H1 (cell line): ENCODE data around the gene PHC2. TPM values are rescaled to one million over a fixed set of nuclear protein-coding genes. Genes with fewer than 3 reads are reported as not detected.

Source experiments
- CTCF ChIA-PET: fragments of 300-600 bp; sonication (Branson Sonifier 250); formaldehyde crosslinking; loops from one replicate; lab custom pipeline; 2021; ENCODE audit not compliant: partially characterized antibody; lab: Charles Lee
- POLR2A ChIA-PET: fragments of 300-600 bp; sonication (Branson Sonifier 250); formaldehyde crosslinking; loops from one replicate; lab custom pipeline; 2021; ENCODE audit warnings: inconsistent platforms; ENCODE audit not compliant: partially characterized antibody; lab: Charles Lee
- DNase-seq, 2 experiments: peaks; one replicate each; pipeline versions ENCODE4 v3.0.0 to v3.0.0-alpha.2; 2010 to 2022; ENCODE audit warnings: low spot score in 2 of 2, low read depth in 1 of 2, mixed read lengths in 1 of 2
- FAIRE-seq: peaks from 2 replicates; lab custom pipeline; 2011; peaks lifted over from hg19 to GRCh38; lab: Jason Lieb, UNC
- H2AFZ ChIP-seq: 2 replicates; pipeline ENCODE4 v1.8.1; 2012; ENCODE audit warnings: low read length, inconsistent platforms
- H2AK5ac ChIP-seq: 2 replicates; pipeline ENCODE4 v1.6.1; 2013; ENCODE audit warnings: low read depth, low read length
- H2BK120ac ChIP-seq: replicated peaks from 2 replicates; pipeline ENCODE3; 2013; ENCODE audit warnings: low read depth, low read length, inconsistent platforms
- H2BK12ac ChIP-seq: 2 replicates; pipeline ENCODE4 v1.6.1; 2013; ENCODE audit warnings: low read depth, low read length
- H2BK15ac ChIP-seq: 2 replicates; pipeline ENCODE4 v1.6.1; 2013; ENCODE audit warnings: low read length
- H2BK20ac ChIP-seq: 2 replicates; pipeline ENCODE4 v1.6.1; 2013; ENCODE audit warnings: low read length
- H2BK5ac ChIP-seq: 2 replicates; pipeline ENCODE4 v1.6.1; 2013; ENCODE audit warnings: low read depth, low read length
- H3K14ac ChIP-seq: 2 replicates; pipeline ENCODE4 v1.6.1; 2013; ENCODE audit warnings: inconsistent platforms; ENCODE audit not compliant: insufficient read length
- H3K18ac ChIP-seq: 2 replicates; pipeline ENCODE4 v1.6.1; 2013; ENCODE audit warnings: low read length; ENCODE audit errors: extremely low read depth
- H3K23ac ChIP-seq: 2 replicates; pipeline ENCODE4 v1.6.1; 2013; ENCODE audit warnings: inconsistent platforms; ENCODE audit not compliant: insufficient read length
- H3K23me2 ChIP-seq: 2 replicates; pipeline ENCODE4 v1.6.1; 2013; ENCODE audit warnings: low read depth, low read length
- H3K27ac ChIP-seq: 2 replicates; pipeline ENCODE4 v1.6.1; 2011; ENCODE audit warnings: low read depth, low read length, inconsistent platforms
- H3K27me3 ChIP-seq, 4 experiments: replicated peaks in 1 of 4; 1 replicate in 1 of 4; 2 replicates in 3 of 4; pipeline versions ENCODE4 v1.6.1 to v1.8.1; 2011 to 2013; ENCODE audit warnings: low read length in 3 of 4, mild to moderate bottlenecking in 3 of 4, inconsistent platforms in 2 of 4, mixed read lengths in 2 of 4, moderate library complexity in 1 of 4; ENCODE audit not compliant: control insufficient read depth in 3 of 4, insufficient read depth in 3 of 4; ENCODE audit errors: extremely low read depth in 1 of 4
- H3K36me3 ChIP-seq, 4 experiments: 2 replicates each; pipeline versions ENCODE4 v1.6.1 to v1.8.1; 2011 to 2013; ENCODE audit warnings: mild to moderate bottlenecking in 4 of 4, low read length in 3 of 4, moderate library complexity in 2 of 4, control low read depth in 1 of 4, inconsistent platforms in 1 of 4; ENCODE audit not compliant: insufficient read depth in 4 of 4, control insufficient read depth in 2 of 4
- H3K4ac ChIP-seq: replicated peaks from 2 replicates; pipeline ENCODE3; 2013; ENCODE audit warnings: low read length, low read depth, mixed read lengths, inconsistent platforms; ENCODE audit not compliant: insufficient read length
- H3K4me1 ChIP-seq, 4 experiments: replicated peaks in 1 of 4; 1 replicate in 1 of 4; 2 replicates in 3 of 4; pipeline versions ENCODE4 v1.6.1 to v1.8.1; 2011 to 2013; ENCODE audit warnings: low read length in 3 of 4, inconsistent platforms in 2 of 4, mixed read lengths in 1 of 4; ENCODE audit not compliant: insufficient read depth in 4 of 4, control insufficient read depth in 3 of 4
- H3K4me2 ChIP-seq, 2 experiments: 2 replicates each; pipeline versions ENCODE4 v1.6.1 to v1.8.1; 2011 to 2013; ENCODE audit warnings: low read depth in 2 of 2, low read length in 2 of 2, control low read depth in 1 of 2, inconsistent platforms in 1 of 2, mild to moderate bottlenecking in 1 of 2; ENCODE audit not compliant: insufficient read depth in 1 of 2
- H3K4me3 ChIP-seq, 4 experiments: fragments of 200-600, 300-600 bp in 1 of 4; sonication (generic), shearing (Covaris generic), sonication (Bioruptor Twin) in 1 of 4; 2 replicates each; pipeline versions ENCODE4 v1.5.1 to v1.8.1; 2011 to 2016; ENCODE audit warnings: low read length in 4 of 4, low read depth in 3 of 4, control low read depth in 2 of 4, inconsistent platforms in 2 of 4, mild to moderate bottlenecking in 2 of 4, mixed read lengths in 1 of 4, moderate library complexity in 1 of 4; ENCODE audit not compliant: insufficient read depth in 2 of 4; ENCODE audit errors: extremely low read depth in 1 of 4
- H3K56ac ChIP-seq: replicated peaks from 2 replicates; pipeline ENCODE3; 2013; ENCODE audit warnings: low read depth, mild to moderate bottlenecking, mixed read lengths, low read length, inconsistent platforms; ENCODE audit not compliant: insufficient read length
- H3K79me1 ChIP-seq: 2 replicates; pipeline ENCODE4 v1.6.1; 2013; ENCODE audit warnings: low read depth, low read length, control low read depth
- H3K79me2 ChIP-seq, 2 experiments: 2 replicates each; pipeline versions ENCODE4 v1.6.1 to v1.8.1; 2012 to 2013; ENCODE audit warnings: low read length in 2 of 2, mild to moderate bottlenecking in 2 of 2, inconsistent platforms in 1 of 2; ENCODE audit not compliant: insufficient read depth in 2 of 2, control insufficient read depth in 1 of 2
- H3K9ac ChIP-seq, 4 experiments: replicated peaks in 1 of 4; 1 replicate in 1 of 4; 2 replicates in 3 of 4; pipeline versions ENCODE4 v1.6.1 to v1.8.1; 2011 to 2013; ENCODE audit warnings: low read depth in 3 of 4, low read length in 3 of 4, control low read depth in 2 of 4, mild to moderate bottlenecking in 2 of 4, moderate library complexity in 2 of 4, inconsistent platforms in 1 of 4; ENCODE audit errors: extremely low read depth in 1 of 4
- H3K9me3 ChIP-seq, 2 experiments: 2 replicates each; pipeline versions ENCODE4 v1.6.1 to v1.8.1; 2012 to 2013; ENCODE audit warnings: mild to moderate bottlenecking in 2 of 2, moderate library complexity in 2 of 2, control low read depth in 1 of 2, inconsistent platforms in 1 of 2, low read depth in 1 of 2, low read length in 1 of 2, mixed read lengths in 1 of 2; ENCODE audit not compliant: insufficient read depth in 2 of 2
- H4K20me1 ChIP-seq, 2 experiments: replicated peaks in 1 of 2; 2 replicates each; pipeline versions ENCODE3 to v1.8.1; 2011 to 2013; ENCODE audit warnings: inconsistent platforms in 2 of 2, low read length in 2 of 2, mild to moderate bottlenecking in 1 of 2; ENCODE audit not compliant: insufficient read depth in 2 of 2, control insufficient read depth in 1 of 2
- H4K5ac ChIP-seq: 2 replicates; pipeline ENCODE4 v1.6.1; 2013; ENCODE audit warnings: low read length, low read depth, mixed read lengths, inconsistent platforms; ENCODE audit not compliant: insufficient read length
- H4K8ac ChIP-seq: 2 replicates; pipeline ENCODE4 v1.8.0; 2013; ENCODE audit warnings: mild to moderate bottlenecking, moderate library complexity, low read length, inconsistent platforms; ENCODE audit not compliant: insufficient read depth; ENCODE audit errors: extremely low read depth
- H4K91ac ChIP-seq: replicated peaks from 2 replicates; pipeline ENCODE3; 2013; ENCODE audit warnings: low read length, mixed read lengths, inconsistent platforms; ENCODE audit not compliant: insufficient read length
- ASH2L ChIP-seq: fragments of 200-600, 300-600 bp; sonication (generic); IDR thresholded peaks from one replicate; pipeline ENCODE4 v1.7.1; 2017; ENCODE audit warnings: low read length
- BACH1 ChIP-seq: IDR thresholded peaks from 2 replicates; pipeline ENCODE4 v1.6.1; 2012; ENCODE audit warnings: low read length, improper control_type of control experiment
- CEBPB ChIP-seq: IDR thresholded peaks from 2 replicates; pipeline ENCODE4 v1.6.1; 2012; ENCODE audit warnings: low read depth, low read length
- CHD2 ChIP-seq: IDR thresholded peaks from 2 replicates; pipeline ENCODE4 v1.6.1; 2012; ENCODE audit warnings: low read length, improper control_type of control experiment
- EGR1 ChIP-seq: IDR thresholded peaks from 2 replicates; pipeline ENCODE4 v1.6.1; 2011; ENCODE audit warnings: low read depth, low read length, borderline replicate concordance
- EP300 ChIP-seq, 2 experiments: IDR thresholded peaks; 1 replicate in 1 of 2; 2 replicates in 1 of 2; pipeline ENCODE4 v1.6.1; 2011 to 2012; ENCODE audit warnings: low read depth in 2 of 2, low read length in 2 of 2, mild to moderate bottlenecking in 2 of 2, borderline replicate concordance in 1 of 2, inconsistent platforms in 1 of 2, moderate library complexity in 1 of 2
- KDM4A ChIP-seq: IDR thresholded peaks from one replicate; pipeline ENCODE4 v1.7.1; 2012; ENCODE audit warnings: low read depth, mild to moderate bottlenecking, moderate library complexity, low read length, inconsistent platforms; ENCODE audit not compliant: severe bottlenecking
- KDM5A ChIP-seq: fragments of 200-600 bp; IDR thresholded peaks from 2 replicates; pipeline ENCODE4 v1.7.1; 2012; ENCODE audit warnings: mild to moderate bottlenecking, low read length, inconsistent platforms, mixed read lengths
- RAD21 ChIP-seq, 2 experiments: IDR thresholded peaks in 1 of 2; conservative IDR thresholded peaks in 1 of 2; 2 replicates each; pipeline ENCODE4 v1.6.1; 2011; ENCODE audit warnings: low read depth in 2 of 2, low read length in 2 of 2, improper control_type of control experiment in 1 of 2, inconsistent platforms in 1 of 2, mild to moderate bottlenecking in 1 of 2, moderate library complexity in 1 of 2
- RNF2 ChIP-seq: fragments of 200-900, 300-1000 bp; sonication (generic); IDR thresholded peaks from 2 replicates; pipeline ENCODE4 v1.7.1; 2016; ENCODE audit warnings: borderline replicate concordance, low read depth, mild to moderate bottlenecking, antibody characterized with exemption, low read length; ENCODE audit not compliant: poor library complexity, severe bottlenecking; ENCODE audit errors: missing control alignments
- SAP30 ChIP-seq: fragments of 300-600 bp; sonication (generic); IDR thresholded peaks from 2 replicates; pipeline ENCODE4 v1.7.1; 2012; ENCODE audit warnings: low read length, moderate library complexity, mild to moderate bottlenecking, inconsistent platforms; ENCODE audit not compliant: insufficient read depth, insufficient replicate concordance
- TCF12 ChIP-seq: IDR thresholded peaks from 2 replicates; pipeline ENCODE4 v1.6.1; 2011; ENCODE audit warnings: low read depth, mild to moderate bottlenecking, low read length
- TEAD4 ChIP-seq: IDR thresholded peaks from 2 replicates; pipeline ENCODE4 v1.6.1; 2012; ENCODE audit warnings: low read depth, low read length, inconsistent platforms, mixed read lengths
- YY1 ChIP-seq: IDR thresholded peaks from 2 replicates; pipeline ENCODE4 v1.6.1; 2011; ENCODE audit warnings: low read depth, mild to moderate bottlenecking, low read length
- WGBS, 2 experiments: shearing (Covaris generic) in 1 of 2; methylation state at CpG; one replicate each; pipeline versions ENCODE4 v1.1.6 to v1.1.7; 2013 to 2015; ENCODE audit warnings: low lambda C conversion rate in 2 of 2, mixed read lengths in 2 of 2, inconsistent platforms in 1 of 2, low coverage in 1 of 2, missing lambda C conversion rate in 1 of 2; ENCODE audit not compliant: insufficient replicate concordance in 2 of 2, insufficient coverage in 1 of 2, insufficient read length in 1 of 2; ENCODE audit errors: extremely low coverage in 1 of 2, missing lambda C conversion rate in 1 of 2; 5-methylcytosine and 5-hydroxymethylcytosine counted together
- polyA plus RNA-seq, 7 experiments: library from polyadenylated mRNA; depleted of rRNA in 3 of 7; stranded (reverse) in 5 of 7; unstranded in 2 of 7; fragments of >200 nt in 5 of 7; fragments of 200-250 nt in 2 of 7; gene quantifications; 1 replicate in 5 of 7; 2 replicates in 1 of 7; 4 replicates in 1 of 7; pipeline versions ENCODE4 v1.2.1 to v1.2.3, GENCODE V29; 2011 to 2013; ENCODE audit warnings: missing spikeins in 2 of 7, mixed read lengths in 2 of 7
- total RNA-seq: library from RNA; stranded (reverse); fragmentation: NEBNext Ultra II Directional; extraction: Animal tissue kit (Norgen Biotek cat#: 25700); gene quantifications from 2 replicates; pipeline ENCODE4 v1.2.1, GENCODE V29; 2021

The PHC2 gene
- total and polyA plus RNA-seq, 2 of the 8 experiments (the other 6 are each of a cell fraction or from before 2014, with no cell fraction given): 5.6 to 14.2 TPM

GRCh38 chr1:33469691-33470090 lies 38.8 kb upstream of the PHC2 start:
- H3K23me2 ChIP-seq: peaks cover 3% of the 10 kb centered on the region; the same call in 1 of the 2 replicates
- no peak overlapping the region for H3K23ac ChIP-seq
- no peak overlapping the region for H3K9ac ChIP-seq
- H2BK15ac ChIP-seq: no peak overlapping the region
- FAIRE-seq: no peak
- H4K5ac ChIP-seq: no peak overlapping the region
- no peaks in the 10 kb centered on the region; a peak in 1 of 7 replicates for H3K27me3 ChIP-seq
- no peak overlapping the region for H3K4ac ChIP-seq
- no peak overlapping the region for H2BK12ac ChIP-seq
- no peak overlapping the region for H2AFZ ChIP-seq
- no peak overlapping the region for H3K4me3 ChIP-seq
- no peaks in the 10 kb centered on the region for H4K20me1 ChIP-seq
- DNase-seq: no peak
- no peak overlapping the region for H3K14ac ChIP-seq
- H3K36me3 ChIP-seq: no peaks in the 10 kb centered on the region
- POLR2A ChIA-PET: interaction anchor here (0.6 kb wide), 1 partner anchor 68 kb away, joined by 3 read pairs; no protein-coding TSS in a partner anchor
- no peak overlapping the region for H3K56ac ChIP-seq
- no peak overlapping the region for H2AK5ac ChIP-seq
- H2BK5ac ChIP-seq: no peak overlapping the region
- no peak overlapping the region for H4K91ac ChIP-seq
- H3K27ac ChIP-seq: no peak overlapping the region
- no peak overlapping the region for H3K18ac ChIP-seq
- no peaks in the 10 kb centered on the region for H3K79me1 ChIP-seq
- 95% methylated on average over 2 of the region's 2 CpGs; no CpG with 5 or more reads in 1 of the 2 experiments for WGBS, 2 experiments
- CTCF ChIA-PET: interaction anchor here (0.8 to 7.6 kb wide), 14 partner anchors 11 to 374 kb away, joined by 3 to 76 read pairs (median 4); no protein-coding TSS in a partner anchor
- H4K8ac ChIP-seq: no peak overlapping the region
- H2BK120ac ChIP-seq: no peak overlapping the region
- H3K79me2 ChIP-seq: no peaks in the 10 kb centered on the region
- no peak overlapping the region for H3K4me2 ChIP-seq
- no peak overlapping the region for H2BK20ac ChIP-seq
- H3K4me1 ChIP-seq: peaks cover 0 to 7% (median 2%) of the 10 kb centered on the region in 4 experiments; a peak in 3 of 7 replicates
- H3K9me3 ChIP-seq: no peaks in the 10 kb centered on the region
- TF ChIP-seq ASH2L (no peak), CHD2 (no peak), SAP30 (no peak), YY1 (no peak), TEAD4 (no peak), EGR1 (no peak), TCF12 (no peak), KDM4A (no peak), RAD21 (IDR thresholded peaks at IDR 0.05 in 1 of 2, conservative IDR thresholded peaks at IDR 0.05 in 1 of 2; ENCODE audit: low read depth in 2 of 2, low read length in 2 of 2) (no peak), KDM5A (no peak), CEBPB (no peak), EP300 (IDR thresholded peaks at IDR 0.05; ENCODE audit: borderline replicate concordance in 1 of 2, low read depth in 2 of 2, low read length in 2 of 2) (no peak), RNF2 (no peak), BACH1 (no peak)
